Mucosa of stomach (tissue), 1 donor: Measurements from ENCODE around the gene TGFBR3L.

Source experiments
- H3K27me3 ChIP-seq: one replicate; pipeline ENCODE4 v1.7.0; 2013; ENCODE audit warnings: mild to moderate bottlenecking, low read length; ENCODE audit not compliant: control insufficient read depth, insufficient read depth
- H3K36me3 ChIP-seq: one replicate; pipeline ENCODE4 v1.7.0; 2013; ENCODE audit warnings: low read length; ENCODE audit not compliant: control insufficient read depth, insufficient read depth
- H3K4me1 ChIP-seq: one replicate; pipeline ENCODE4 v1.7.0; 2013; ENCODE audit warnings: mild to moderate bottlenecking, low read length; ENCODE audit not compliant: control insufficient read depth, insufficient read depth
- H3K4me3 ChIP-seq: one replicate; pipeline ENCODE4 v1.7.0; 2013; ENCODE audit warnings: low read length
- H3K9ac ChIP-seq: one replicate; pipeline ENCODE4 v1.7.0; 2013; ENCODE audit warnings: mild to moderate bottlenecking, low read length, moderate library complexity
- H3K9me3 ChIP-seq: one replicate; pipeline ENCODE4 v1.7.0; 2013; ENCODE audit warnings: mild to moderate bottlenecking, low read length, moderate library complexity; ENCODE audit not compliant: control insufficient read depth
- donor health status: Pancreatic carcinoma.

TGFBR3L gene

GRCh38 chr19:7872306-7873204, 42.1 kb upstream of the TGFBR3L start:
- H3K27me3 ChIP-seq, result peaks cover 31% of the 10 kb centered on the region
- H3K9me3 ChIP-seq, result no peaks in the 10 kb centered on the region
- H3K4me3 ChIP-seq, result no peak overlapping the region
- H3K9ac ChIP-seq, result no peak overlapping the region
- peaks cover 44% of the 10 kb centered on the region for H3K4me1 ChIP-seq
- no peaks in the 10 kb centered on the region for H3K36me3 ChIP-seq

- Histone ChIP-seq H3K4me1 (peaks cover 40% of the 10 kb centered on the region), H3K4me3 (no peak overlapping the region), H3K9ac (no peak overlapping the region), H3K27me3 (peaks cover 31% of the 10 kb centered on the region), H3K9me3 (no peaks in the 10 kb centered on the region), H3K36me3 (no peaks in the 10 kb centered on the region)
Observed at GRCh38 chr19:7873304-7874075, 41.1 kb upstream of the TGFBR3L start.

- H3K9ac ChIP-seq, result peak within 1 kb of the TSS; percentile 48
- no peak within 1 kb of the TSS for H3K4me3 ChIP-seq
- H3K4me1 ChIP-seq, result peaks cover 34% of the 10 kb centered on the region
- no peaks in the 10 kb centered on the region for H3K36me3 ChIP-seq
- H3K27me3 ChIP-seq, result peaks cover 31% of the 10 kb centered on the region
- no peaks in the 10 kb centered on the region for H3K9me3 ChIP-seq
Observed at GRCh38 chr19:7874076-7874896, 40.3 kb upstream of the TGFBR3L start, which contains the start of gene PRR36. Gene PRR36, minus strand, starts transcription at chr19:7874390. Its CDS starts 701 bp downstream, at chr19:7873689.

GRCh38 chr19:7874897-7875273, 39.7 kb upstream of the TGFBR3L start:
- peaks cover 30% of the 10 kb centered on the region for H3K4me1 ChIP-seq
- peak overlapping the region; percentile 48 for H3K9ac ChIP-seq
- H3K4me3 ChIP-seq, result no peak overlapping the region
- no peaks in the 10 kb centered on the region for H3K9me3 ChIP-seq
- H3K36me3 ChIP-seq, result no peaks in the 10 kb centered on the region
- peaks cover 31% of the 10 kb centered on the region for H3K27me3 ChIP-seq

- Histone ChIP-seq H3K27me3 (peaks cover 28% of the 10 kb centered on the region), H3K4me1 (peaks cover 7% of the 10 kb centered on the region), H3K4me3 (no peak overlapping the region), H3K36me3 (no peaks in the 10 kb centered on the region), H3K9ac (no peak overlapping the region), H3K9me3 (no peaks in the 10 kb centered on the region)
Observed at GRCh38 chr19:7877249-7877836, 37.3 kb upstream of the TGFBR3L start.

GRCh38 chr19:7879111-7879807, 35.4 kb upstream of the TGFBR3L start:
- Histone ChIP-seq H3K36me3 (no peaks in the 10 kb centered on the region), H3K9ac (no peak overlapping the region), H3K4me1 (peaks cover 5% of the 10 kb centered on the region), H3K9me3 (no peaks in the 10 kb centered on the region), H3K27me3 (peaks cover 12% of the 10 kb centered on the region), H3K4me3 (no peak overlapping the region)

GRCh38 chr19:7879836-7880235, 34.8 kb upstream of the TGFBR3L start:
- Histone ChIP-seq H3K4me3 (no peak overlapping the region), H3K9me3 (no peaks in the 10 kb centered on the region), H3K27me3 (peaks cover 6% of the 10 kb centered on the region)

GRCh38 chr19:7881910-7882309, 32.7 kb upstream of the TGFBR3L start:
- Histone ChIP-seq H3K9ac (no peak overlapping the region), H3K9me3 (no peaks in the 10 kb centered on the region), H3K4me1 (no peaks in the 10 kb centered on the region), H3K36me3 (no peaks in the 10 kb centered on the region), H3K4me3 (no peak overlapping the region), H3K27me3 (no peaks in the 10 kb centered on the region)

More at GRCh38 chr19:7879836-7880235, 34.8 kb upstream of the TGFBR3L start:
- Histone ChIP-seq H3K9ac (no peak overlapping the region), H3K4me1 (peaks cover under 1% of the 10 kb centered on the region), H3K36me3 (no peaks in the 10 kb centered on the region)

GRCh38 chr19:7883105-7883504, 31.5 kb upstream of the TGFBR3L start:
- Histone ChIP-seq H3K4me1 (peaks cover 3% of the 10 kb centered on the region), H3K27me3 (no peaks in the 10 kb centered on the region), H3K4me3 (no peak overlapping the region), H3K36me3 (no peaks in the 10 kb centered on the region), H3K9ac (no peak overlapping the region), H3K9me3 (no peaks in the 10 kb centered on the region)

- Histone ChIP-seq H3K4me3 (no peak overlapping the region), H3K9me3 (no peaks in the 10 kb centered on the region), H3K4me1 (peaks cover 10% of the 10 kb centered on the region), H3K36me3 (no peaks in the 10 kb centered on the region), H3K9ac (no peak overlapping the region), H3K27me3 (peaks cover 3% of the 10 kb centered on the region)
Observed at GRCh38 chr19:7883796-7884570, 30.6 kb upstream of the TGFBR3L start.
